ENCODE data around the gene MTHFD1L. TPM values are rescaled to one million over a fixed set of nuclear protein-coding genes. Genes with fewer than 3 reads are reported as not detected.
"Not testable (repeated sequence)": the region's sequence is repeated elsewhere in the genome, so short reads cannot be mapped to it uniquely, and the experiment has no call there.

Gene MTHFD1L
- total RNA-seq, 3 donors from 2014 or later (not counting 1 experiment from before 2014, with no cell fraction given), result 3.8 to 4.5 (median 4.3) TPM

DNA sequence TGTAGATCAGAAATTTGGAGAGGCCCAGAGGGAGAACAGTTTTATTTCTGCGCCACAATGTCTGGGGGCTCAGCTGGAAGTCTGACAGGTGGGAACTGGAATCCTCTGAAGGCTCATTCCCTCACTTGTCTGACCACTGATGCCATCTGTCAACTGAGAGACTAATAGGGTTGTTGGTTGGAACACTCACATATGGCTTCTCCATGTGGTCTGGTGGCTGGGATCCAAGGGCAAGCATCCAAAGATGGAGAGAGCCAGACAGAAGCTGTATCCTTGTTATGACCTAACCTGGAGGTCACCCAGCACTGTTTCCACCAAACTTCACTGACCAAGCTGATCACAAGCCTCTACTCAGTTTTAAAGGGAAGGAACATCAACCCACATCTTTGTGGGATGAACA lies 256.4 kb downstream of the MTHFD1L start:
- no peaks in the 10 kb centered on the region for H3K27me3 Mint-ChIP-seq (ENCODE audit: low read depth in 2 of 2)

GRCh38 chr6:151123641-151124040 lies 258.1 kb downstream of the MTHFD1L start:
- H3K27ac Mint-ChIP-seq; H3K27ac ChIP-seq (ENCODE audit: low read length); H3K9me3 Mint-ChIP-seq; DNase-seq; H3K4me3 Mint-ChIP-seq; H3K36me3 ChIP-seq (ENCODE audit: control insufficient read depth, insufficient read depth, low read length); H3K4me1 ChIP-seq (ENCODE audit: control insufficient read depth, insufficient read depth, low read length); ATAC-seq; H3K27me3 ChIP-seq (ENCODE audit: control insufficient read depth, insufficient read depth, low read length); H3K4me3 ChIP-seq (ENCODE audit: low read length); H3K36me3 Mint-ChIP-seq; intact Hi-C loops (cut with micrococcal nuclease); H3K4me1 Mint-ChIP-seq; H3K9me3 ChIP-seq (ENCODE audit: control insufficient read depth, insufficient read depth, low read length); H3K27me3 Mint-ChIP-seq (ENCODE audit: low read depth in 2 of 2): not testable (repeated sequence)
- 93% methylated on average over 5 of the region's 8 CpGs for WGBS (ENCODE audit: insufficient coverage)

More for the DNA sequence above, 256.4 kb downstream of the MTHFD1L start:
- no peaks in the 10 kb centered on the region for H3K9me3 Mint-ChIP-seq
- WGBS (ENCODE audit: insufficient coverage), result 57% methylated on average over 1 of the region's 1 CpG
- no peak for TF ChIP-seq CTCF (IDR thresholded peaks at IDR 0.05)
- peaks cover 0 to 7% of the 10 kb centered on the region in 2 donors for H3K4me1 Mint-ChIP-seq
- no peaks in the 10 kb centered on the region for H3K4me1 ChIP-seq (ENCODE audit: control insufficient read depth, insufficient read depth, low read length)
- H3K36me3 ChIP-seq (ENCODE audit: control insufficient read depth, insufficient read depth, low read length), result no peaks in the 10 kb centered on the region
- no peaks in the 10 kb centered on the region for H3K36me3 Mint-ChIP-seq
- no peak overlapping the region for H3K4me3 ChIP-seq (ENCODE audit: low read length)
- H3K9me3 ChIP-seq (ENCODE audit: control insufficient read depth, insufficient read depth, low read length), result no peaks in the 10 kb centered on the region
- no peak overlapping the region for H3K27ac ChIP-seq (ENCODE audit: low read length)
- intact Hi-C loops (cut with micrococcal nuclease), result no loop called here
- no peaks in the 10 kb centered on the region for H3K27me3 ChIP-seq (ENCODE audit: control insufficient read depth, insufficient read depth, low read length)
- H3K27ac Mint-ChIP-seq, result no peak overlapping the region
- DNase-seq, result no peak
- H3K4me3 Mint-ChIP-seq, result no peak overlapping the region
- no peak for ATAC-seq

DNA sequence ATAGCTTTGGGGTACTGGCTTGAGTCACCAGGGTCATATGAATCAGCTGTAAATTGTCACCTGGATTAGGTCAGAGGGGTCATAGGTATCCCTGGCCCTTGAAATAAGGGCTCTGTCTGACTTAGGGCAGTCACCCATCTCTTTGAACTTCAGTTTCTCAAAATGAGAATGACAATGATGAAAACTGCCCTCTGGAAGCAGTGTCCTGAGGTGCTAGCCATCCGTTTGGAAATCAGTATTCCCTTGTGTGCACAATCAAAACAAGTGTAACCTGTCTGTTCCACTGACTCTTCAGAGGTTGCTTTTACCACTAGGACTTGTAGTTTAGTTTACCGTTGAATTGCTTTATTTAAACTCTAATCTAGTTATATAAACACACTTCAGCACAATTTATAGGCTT lies 259.7 kb downstream of the MTHFD1L start:
- intact Hi-C loops (cut with micrococcal nuclease); H3K27me3 Mint-ChIP-seq (ENCODE audit: low read depth in 2 of 2): not testable (repeated sequence)
- 73% methylated on average over 2 of the region's 2 CpGs for WGBS (ENCODE audit: insufficient coverage)

DNA sequence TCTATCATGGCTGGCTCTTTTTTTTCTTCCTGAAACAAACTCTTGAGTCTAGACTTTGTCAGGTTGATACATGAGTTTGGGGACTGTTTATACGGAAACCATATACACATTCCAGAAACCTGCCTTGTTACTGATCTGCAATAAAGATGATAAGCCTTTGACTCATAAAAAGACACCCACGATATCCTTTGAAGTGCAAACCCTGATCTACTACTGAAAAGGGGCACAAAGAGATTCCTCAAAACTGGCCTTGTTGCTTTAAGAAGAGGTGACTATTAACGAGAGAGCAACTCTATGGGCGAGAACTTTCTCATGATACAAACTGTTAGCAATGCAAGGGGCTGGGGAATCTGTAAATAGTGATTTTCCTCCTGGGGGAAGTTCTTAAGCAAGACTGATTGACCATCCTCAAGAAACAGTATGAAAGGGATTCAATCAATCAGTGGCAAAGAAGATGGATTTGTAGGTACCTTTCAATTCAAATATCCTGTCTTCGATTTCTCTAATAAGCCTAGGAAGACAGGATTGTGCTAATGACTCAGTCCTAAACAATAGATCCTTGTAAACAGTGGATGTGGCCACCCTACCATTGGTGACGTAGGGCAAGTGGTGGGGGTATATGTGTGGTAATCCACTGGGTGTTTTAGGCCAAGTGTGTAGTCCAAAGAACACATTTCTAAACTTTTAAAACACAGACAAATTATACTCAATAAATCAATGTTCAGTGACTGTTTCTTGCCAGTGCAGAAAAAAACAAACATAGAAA lies 260.3 kb downstream of the MTHFD1L start:
- H3K27ac ChIP-seq (ENCODE audit: low read length); H3K27me3 Mint-ChIP-seq (ENCODE audit: low read depth in 2 of 2); H3K4me1 Mint-ChIP-seq; H3K27ac Mint-ChIP-seq; DNase-seq; H3K9me3 Mint-ChIP-seq; H3K36me3 Mint-ChIP-seq; H3K4me3 Mint-ChIP-seq; H3K4me1 ChIP-seq (ENCODE audit: control insufficient read depth, insufficient read depth, low read length); ATAC-seq; H3K27me3 ChIP-seq (ENCODE audit: control insufficient read depth, insufficient read depth, low read length); H3K4me3 ChIP-seq (ENCODE audit: low read length); intact Hi-C loops (cut with micrococcal nuclease); H3K9me3 ChIP-seq (ENCODE audit: control insufficient read depth, insufficient read depth, low read length); H3K36me3 ChIP-seq (ENCODE audit: control insufficient read depth, insufficient read depth, low read length): not testable (repeated sequence)
- 73% methylated on average over 3 of the region's 6 CpGs for WGBS (ENCODE audit: insufficient coverage)

More for the DNA sequence above, 259.7 kb downstream of the MTHFD1L start:
- H3K27me3 ChIP-seq (ENCODE audit: control insufficient read depth, insufficient read depth, low read length); H3K9me3 Mint-ChIP-seq; H3K27ac ChIP-seq (ENCODE audit: low read length); H3K36me3 ChIP-seq (ENCODE audit: control insufficient read depth, insufficient read depth, low read length); ATAC-seq; H3K4me3 Mint-ChIP-seq; H3K4me1 Mint-ChIP-seq; H3K9me3 ChIP-seq (ENCODE audit: control insufficient read depth, insufficient read depth, low read length); H3K4me1 ChIP-seq (ENCODE audit: control insufficient read depth, insufficient read depth, low read length); H3K4me3 ChIP-seq (ENCODE audit: low read length); DNase-seq; H3K27ac Mint-ChIP-seq; H3K36me3 Mint-ChIP-seq: not testable (repeated sequence)

GRCh38 chr6:151126417-151126724 lies 260.9 kb downstream of the MTHFD1L start:
- H3K4me3 ChIP-seq (ENCODE audit: low read length); ATAC-seq; H3K4me1 ChIP-seq (ENCODE audit: control insufficient read depth, insufficient read depth, low read length); H3K27me3 ChIP-seq (ENCODE audit: control insufficient read depth, insufficient read depth, low read length); H3K36me3 ChIP-seq (ENCODE audit: control insufficient read depth, insufficient read depth, low read length); H3K27me3 Mint-ChIP-seq (ENCODE audit: low read depth in 2 of 2); H3K9me3 ChIP-seq (ENCODE audit: control insufficient read depth, insufficient read depth, low read length); H3K4me1 Mint-ChIP-seq; intact Hi-C loops (cut with micrococcal nuclease); H3K4me3 Mint-ChIP-seq; H3K9me3 Mint-ChIP-seq; H3K36me3 Mint-ChIP-seq; DNase-seq; H3K27ac ChIP-seq (ENCODE audit: low read length); H3K27ac Mint-ChIP-seq: not testable (repeated sequence)
- 96% methylated on average over 4 of the region's 4 CpGs for WGBS (ENCODE audit: insufficient coverage)

- ATAC-seq; H3K27me3 ChIP-seq (ENCODE audit: control insufficient read depth, insufficient read depth, low read length); H3K9me3 Mint-ChIP-seq; H3K27me3 Mint-ChIP-seq (ENCODE audit: low read depth in 2 of 2); intact Hi-C loops (cut with micrococcal nuclease); H3K9me3 ChIP-seq (ENCODE audit: control insufficient read depth, insufficient read depth, low read length); H3K4me1 Mint-ChIP-seq; H3K4me3 ChIP-seq (ENCODE audit: low read length); H3K27ac Mint-ChIP-seq; H3K4me3 Mint-ChIP-seq; H3K36me3 ChIP-seq (ENCODE audit: control insufficient read depth, insufficient read depth, low read length); H3K27ac ChIP-seq (ENCODE audit: low read length); H3K36me3 Mint-ChIP-seq; DNase-seq; H3K4me1 ChIP-seq (ENCODE audit: control insufficient read depth, insufficient read depth, low read length): not testable (repeated sequence)
- WGBS (ENCODE audit: insufficient coverage), result 94% methylated on average over 3 of the region's 5 CpGs
These were observed 261.8 kb downstream of the MTHFD1L start for GRCh38 chr6:151127133-151127798.
